ENCODE measurements around the gene TNNI3K. TPM values are rescaled to one million over a fixed set of nuclear protein-coding genes. Genes with fewer than 3 reads are reported as not detected.
A peak's percentile ranks its signal among the peaks of the same experiment; 100 is the strongest.

Gene TNNI3K
- total and polyA plus RNA-seq, 9 of the 15 experiments (the other 6 are each of a cell fraction or from before 2014, with no cell fraction given): 0.21 to 0.53 (median 0.32) TPM; not detected in 5

DNA sequence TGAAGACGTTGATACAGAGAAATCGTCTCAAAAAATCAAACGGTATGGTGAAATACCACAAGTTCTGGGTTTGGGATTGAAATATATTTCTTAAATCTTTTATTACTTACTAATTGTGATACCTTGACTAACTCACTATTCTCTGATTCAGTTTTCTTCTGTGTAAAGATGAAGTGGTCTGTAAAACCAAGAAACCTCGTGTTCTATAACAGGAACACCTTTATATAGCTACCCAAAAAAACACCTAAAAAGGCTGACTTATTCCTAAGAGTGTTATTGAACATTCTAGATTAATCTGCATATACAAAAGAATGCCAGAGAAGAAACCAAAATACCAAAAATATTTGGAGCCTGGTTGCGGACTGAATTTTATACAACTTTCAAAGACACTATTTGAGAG is 37.9 kb upstream of the TNNI3K start:
- H3K79me2 ChIP-seq (ENCODE audit: control insufficient read depth, insufficient read depth, low read length): peaks cover 9% of the 10 kb centered on the region
- DNase-seq (ENCODE audit: extremely low read depth in 1 of 4, low spot score in 3 of 4): no peak
- peak overlapping the region; percentile 99 for H2AFZ ChIP-seq (ENCODE audit: low read depth, low read length)
- H3K27me3 ChIP-seq (ENCODE audit: control insufficient read depth in 2 of 2, insufficient read depth in 2 of 2, low read length in 2 of 2): no peaks in the 10 kb centered on the region
- no TSS peak for BruUV-seq (replicated peaks)
- no peaks in the 10 kb centered on the region for H3K9me3 ChIP-seq (replicated peaks; ENCODE audit: control insufficient read depth, insufficient read depth, low read depth, low read length)
- intact Hi-C loops (cut with micrococcal nuclease) (loop anchor here (5.0 kb wide), 1 partner anchor 535 kb away; the partner anchor contains the start of genes CRYZ and TYW3), in situ Hi-C loops (cut with MboI) (no loop called here)
- ChIA-PET POLR2A (no interaction called here), CTCF (ENCODE audit: low intra/inter-chr PET ratio) (no interaction called here)
- H3K4me2 ChIP-seq (ENCODE audit: insufficient read depth, low read length): peak overlapping the region; percentile 89
- no peaks in the 10 kb centered on the region for H3K9me1 ChIP-seq (ENCODE audit: control insufficient read depth, insufficient read depth, low read length)
- H3K9ac ChIP-seq (ENCODE audit: insufficient read depth in 1 of 2, low read depth in 2 of 2, low read length in 2 of 2): peak overlapping the region in 1 of 2 experiments; percentile 76; a peak in 3 of 4 replicates
- peak overlapping the region; percentile 57 for H3K4me3 ChIP-seq
- FAIRE-seq: no peak
- H4K20me1 ChIP-seq (replicated peaks; ENCODE audit: control insufficient read depth, insufficient read depth, low read length): no peaks in the 10 kb centered on the region
- no peak for ATAC-seq
- TF ChIP-seq CAMTA2 (CRISPR knock-in tag; conservative IDR thresholded peaks at IDR 0.05) (no peak), ZNF445 (CRISPR knock-in tag; IDR thresholded peaks at IDR 0.05; ENCODE audit: low read depth) (no peak), ELF1 (tag; IDR thresholded peaks at IDR 0.05) (no peak), TEAD2 (tag; IDR thresholded peaks at IDR 0.05) (no peak), HMGN3 (IDR thresholded peaks at IDR 0.05; ENCODE audit: borderline replicate concordance, extremely low read depth, insufficient read length, low read depth, low read length) (no peak), RBM25 (IDR thresholded peaks at IDR 0.05; ENCODE audit: low read depth, low read length, severe bottlenecking) (no peak)
- TF ChIP-seq, protein P1, sequence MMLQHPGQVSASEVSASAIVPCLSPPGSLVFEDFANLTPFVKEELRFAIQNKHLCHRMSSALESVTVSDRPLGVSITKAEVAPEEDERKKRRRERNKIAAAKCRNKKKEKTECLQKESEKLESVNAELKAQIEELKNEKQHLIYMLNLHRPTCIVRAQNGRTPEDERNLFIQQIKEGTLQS (IDR thresholded peaks at IDR 0.05): no peak
- TF ChIP-seq, protein P1 (CRISPR knock-in tag; conservative IDR thresholded peaks at IDR 0.05): no peak
- WGBS (ENCODE audit: insufficient coverage, low coverage, missing lambda C conversion rate): 29% methylated on average over 5 of the region's 5 CpGs
- H3K36me3 ChIP-seq (ENCODE audit: control insufficient read depth, insufficient read depth, low read length): peaks cover 7% of the 10 kb centered on the region; the same call in 1 of the 3 replicates
- no peaks in the 10 kb centered on the region for H3K4me1 ChIP-seq (replicated peaks in 1 of 2; ENCODE audit: control insufficient read depth in 2 of 2, insufficient read depth in 2 of 2, low read length in 2 of 2)
- H3K27ac ChIP-seq (ENCODE audit: extremely low read depth, low read depth, low read length): peak overlapping the region; percentile 65; the same call in 2 of the 3 replicates

Data from K562 (cell line).